HG03175 (cell line): ENCODE results near the gene RS1.

ENCODE experiments used
- ATAC-seq: cut with Tn5 transposase; IDR thresholded peaks from one replicate; pipeline ENCODE4 v1.9.1; 2021; ENCODE audit warnings: mild to moderate bottlenecking, moderate library complexity; ENCODE audit not compliant: unreplicated experiment

Gene RS1

DNA sequence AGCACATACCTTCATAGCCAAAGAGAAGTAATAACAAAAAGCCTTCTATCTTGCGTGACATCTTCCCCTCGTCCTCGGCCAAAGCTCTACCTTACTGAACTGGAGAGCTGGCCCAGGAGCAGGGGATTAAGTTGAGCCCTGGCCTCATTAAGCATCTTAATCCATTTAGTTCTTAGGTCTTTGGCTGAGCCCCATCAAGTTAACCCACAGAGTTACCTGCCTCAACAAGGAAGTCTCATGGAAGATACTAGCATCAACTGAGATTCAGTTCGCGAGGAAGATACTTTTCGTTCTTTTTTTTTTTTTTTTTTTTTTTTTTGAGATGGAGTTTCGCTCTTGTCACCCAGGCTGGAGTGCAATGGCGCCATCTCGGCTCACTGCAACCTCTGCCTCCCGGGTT lies at the start of gene RS1:
TSS of gene RS1 (minus strand) at position 101 of the 400 bp plus-strand sequence. CDS start at position 61, 40 bp downstream.
- ATAC-seq, result no peak

DNA sequence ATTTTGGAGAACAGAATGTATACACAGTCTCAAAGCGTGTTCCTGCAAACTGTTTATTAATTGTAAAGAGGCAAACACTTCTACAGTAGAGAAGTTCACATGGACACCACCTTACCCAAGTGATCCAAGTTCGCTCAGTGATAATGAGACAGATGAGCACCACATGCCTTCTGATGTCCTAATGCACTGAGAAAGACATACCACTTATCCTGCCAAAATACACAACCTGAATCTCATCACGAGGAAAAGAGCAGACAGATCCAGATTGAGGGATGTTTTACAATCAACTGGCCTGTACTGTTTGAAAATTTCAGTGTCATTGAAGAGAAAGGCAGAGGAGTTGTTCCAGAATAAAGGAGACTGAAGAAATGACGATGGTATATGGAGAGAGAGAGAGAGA lies 47.9 kb upstream of the RS1 start:
- no peak for ATAC-seq

DNA sequence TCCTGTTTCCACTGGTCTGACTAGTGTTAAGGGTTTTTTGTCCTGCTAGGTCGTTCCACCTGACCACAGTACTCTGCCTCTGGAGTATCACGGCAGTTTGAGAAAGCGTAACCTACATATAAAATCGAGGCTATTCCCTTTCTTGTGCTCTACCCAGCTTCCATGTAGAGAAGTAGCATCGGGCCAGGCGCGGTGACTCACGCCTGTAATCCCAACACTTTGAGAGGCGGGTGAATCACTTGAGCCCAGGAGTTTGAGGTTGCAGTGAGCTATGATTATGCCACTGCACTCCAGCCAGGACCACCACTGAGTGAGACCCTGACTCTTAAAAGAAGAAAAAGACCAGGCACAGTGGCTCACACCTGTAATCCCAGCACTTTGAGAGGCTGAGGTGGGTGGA lies 43.0 kb upstream of the RS1 start:
- ATAC-seq, result no peak

DNA sequence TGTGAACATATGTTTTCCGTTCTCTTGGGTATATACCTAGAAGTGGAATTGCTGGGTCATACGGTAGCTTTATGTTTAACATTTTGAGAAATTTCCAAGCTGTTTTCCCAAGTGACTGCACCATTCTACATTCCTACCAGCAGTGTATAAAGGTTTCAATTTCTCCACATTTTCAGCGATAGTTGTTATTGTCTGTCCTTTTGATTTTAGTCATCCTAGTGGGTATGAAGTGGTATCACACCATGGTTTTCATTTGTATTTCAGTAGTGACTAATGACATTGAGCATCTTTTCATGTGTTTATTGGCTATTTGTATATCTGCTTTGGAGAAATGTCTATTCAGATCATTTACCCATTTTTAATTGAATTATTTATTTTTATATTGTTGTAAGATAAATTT lies 37.9 kb upstream of the RS1 start:
- no peak for ATAC-seq

DNA sequence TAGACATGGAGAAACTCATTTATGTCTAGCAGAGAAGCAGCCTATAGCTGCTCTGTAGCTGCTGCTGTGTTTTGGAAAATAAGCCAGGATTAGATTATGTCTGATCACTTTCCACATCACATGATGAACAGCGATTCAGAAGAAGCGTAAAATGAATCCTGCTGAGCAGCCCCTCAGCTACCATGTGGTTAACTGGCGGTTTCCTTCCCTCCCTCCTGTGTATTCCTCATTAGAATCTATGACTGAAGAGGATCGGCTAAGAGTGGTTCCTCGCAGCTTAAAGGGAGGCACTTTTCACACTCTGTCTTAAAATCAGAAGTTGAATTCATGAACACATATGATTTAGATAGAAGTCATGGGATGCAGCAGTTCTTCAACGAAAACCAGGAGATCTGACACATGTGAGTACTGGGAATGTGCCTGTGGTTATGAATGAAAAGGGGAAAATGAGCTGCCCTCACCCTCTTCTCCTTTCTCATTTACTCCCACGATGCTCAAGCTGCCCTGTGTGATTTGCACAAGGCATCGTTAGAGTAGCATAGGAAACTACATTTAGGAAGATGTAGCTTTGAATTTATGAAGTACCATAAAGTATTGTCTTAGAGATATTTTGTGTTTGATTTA lies 35.6 kb upstream of the RS1 start, which contains the start of gene PPEF1:
TSS of gene PPEF1 (plus strand) at position 220 of the 624 bp plus-strand sequence. CDS start at position 356, 136 bp downstream.
- ATAC-seq, result no peak

DNA sequence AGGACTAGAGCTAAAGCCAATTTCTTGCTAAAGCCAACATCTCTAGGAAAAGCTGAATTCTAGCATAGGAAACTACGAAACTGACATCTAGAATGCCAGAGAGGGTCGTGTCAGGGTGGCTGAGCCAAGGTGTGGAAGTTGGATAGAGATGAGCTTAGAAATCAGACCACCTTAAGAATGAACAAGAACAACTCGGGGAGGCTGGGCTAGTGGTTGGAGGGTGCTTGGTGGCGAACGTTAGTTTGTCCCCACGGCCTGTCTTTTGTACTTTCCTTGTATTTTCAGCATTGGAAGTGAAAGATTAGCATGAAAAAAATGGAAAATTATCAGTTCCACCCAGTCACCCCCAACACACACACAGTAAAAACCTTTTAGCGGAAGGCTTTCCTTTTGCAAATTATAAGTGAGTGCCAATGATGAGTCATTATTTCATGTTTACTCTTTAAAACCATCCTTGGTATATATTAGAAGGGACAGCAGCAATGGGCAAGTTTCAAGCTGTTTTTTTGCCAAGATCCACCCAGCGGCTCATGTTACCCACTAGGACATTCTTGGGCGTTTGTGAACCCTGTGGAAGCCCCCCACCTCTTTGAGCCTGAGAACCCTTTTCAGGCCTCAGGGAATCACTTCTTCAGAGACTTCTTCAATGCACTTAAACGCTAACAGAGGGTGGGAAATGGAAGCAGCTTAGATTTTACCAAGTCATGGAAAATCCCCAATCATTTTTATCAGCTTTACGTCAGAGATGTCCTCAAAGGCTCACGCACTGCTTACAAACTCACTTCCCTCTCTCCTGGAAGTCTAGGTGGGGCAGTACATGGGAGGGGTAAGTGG lies 30.7 kb upstream of the RS1 start:
- no peak for ATAC-seq

DNA sequence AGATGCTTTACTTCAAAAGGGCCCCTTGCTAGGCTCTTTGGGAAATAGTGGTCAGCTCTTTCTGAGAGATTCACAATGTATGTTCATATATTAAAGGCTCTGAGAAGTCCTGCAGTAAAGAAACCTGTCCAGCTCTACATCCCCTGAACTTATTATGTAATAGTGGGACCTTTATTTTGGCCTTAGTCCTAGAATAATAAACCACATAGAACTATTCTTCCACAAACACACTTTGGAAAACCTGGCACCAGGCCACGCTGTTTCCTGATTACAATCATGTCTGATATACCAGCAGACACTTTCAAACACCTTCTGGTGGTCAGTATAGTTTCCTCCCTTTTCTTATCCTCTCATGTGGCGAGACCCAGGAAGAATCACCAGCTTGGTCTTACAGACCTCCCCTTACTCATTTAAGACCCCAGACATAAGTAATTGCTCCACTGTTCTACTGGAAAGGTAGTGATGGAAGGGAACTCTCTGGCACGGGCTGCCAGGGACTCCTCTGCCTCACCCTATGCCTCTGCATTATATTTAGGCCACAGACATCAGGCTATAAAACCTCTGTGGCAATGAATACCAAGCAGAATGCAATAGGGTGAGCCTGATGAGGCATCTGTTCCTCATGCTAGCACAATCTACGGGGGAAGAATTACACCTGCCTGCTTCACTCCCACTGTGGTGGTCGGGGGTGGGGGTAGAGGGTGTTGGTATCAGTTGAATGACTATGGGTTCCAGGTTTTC lies 29.9 kb upstream of the RS1 start:
- ATAC-seq, result no peak

DNA sequence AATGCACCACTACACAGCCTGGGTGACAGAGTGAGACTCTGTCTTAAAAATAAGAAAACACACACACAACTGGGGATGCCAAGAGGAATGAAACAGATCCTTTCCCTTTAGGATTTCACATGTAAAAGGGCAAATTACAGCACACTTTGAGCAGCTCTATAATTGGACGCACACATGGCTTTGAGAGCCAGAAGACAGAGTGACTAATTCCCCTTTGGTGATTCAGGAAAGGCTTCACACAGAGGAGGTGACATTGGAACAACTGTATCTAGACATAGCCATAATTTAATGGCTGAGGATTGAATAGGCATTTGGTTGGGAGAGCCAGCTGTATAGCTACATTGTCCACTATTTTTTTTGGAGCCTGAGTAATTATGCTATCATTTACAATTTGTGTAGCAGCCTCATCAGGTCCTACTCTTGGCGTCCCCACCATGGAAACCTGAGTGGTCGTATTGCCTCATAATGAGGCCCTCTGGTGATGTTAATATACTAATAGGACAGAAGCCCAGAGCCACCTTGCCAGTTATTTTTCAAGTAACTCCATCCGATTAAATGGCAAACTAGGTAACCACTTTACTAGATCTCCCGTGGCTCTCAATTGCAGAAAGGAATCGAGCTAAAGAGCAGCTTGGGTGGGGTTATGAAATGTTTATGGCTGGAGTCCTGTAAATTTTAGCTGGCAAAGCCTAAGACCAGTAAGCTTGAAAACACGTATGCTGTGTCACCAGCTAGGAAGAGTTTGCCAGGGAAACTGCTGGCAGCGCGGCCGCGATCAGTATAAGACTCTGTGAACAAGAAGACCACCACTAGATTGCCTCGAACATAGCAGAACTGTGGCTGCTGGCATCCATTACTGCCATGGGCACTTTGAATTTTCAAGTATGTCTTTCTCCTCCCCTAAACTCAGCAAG lies 27.1 kb upstream of the RS1 start:
- ATAC-seq, result no peak

DNA sequence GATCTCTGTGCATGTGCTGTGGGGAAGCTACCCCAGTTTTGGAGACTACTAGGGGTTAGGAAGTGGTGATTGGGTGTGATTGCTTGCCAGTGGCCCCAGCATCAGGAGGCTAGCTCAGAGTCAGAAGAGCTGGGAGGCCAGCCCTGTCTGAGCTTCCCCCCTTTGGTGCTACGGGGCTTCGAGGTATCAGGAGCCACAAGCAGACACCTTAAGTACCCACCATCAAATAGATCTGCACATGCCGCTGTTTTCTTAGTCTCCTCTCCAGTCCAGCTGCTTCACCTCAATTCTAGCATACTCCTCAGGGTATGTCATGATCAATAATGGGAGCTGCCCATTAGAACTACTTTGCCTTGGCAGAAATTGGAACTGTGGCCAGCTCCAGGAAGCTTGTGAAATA lies 24.7 kb upstream of the RS1 start:
- no peak for ATAC-seq

DNA sequence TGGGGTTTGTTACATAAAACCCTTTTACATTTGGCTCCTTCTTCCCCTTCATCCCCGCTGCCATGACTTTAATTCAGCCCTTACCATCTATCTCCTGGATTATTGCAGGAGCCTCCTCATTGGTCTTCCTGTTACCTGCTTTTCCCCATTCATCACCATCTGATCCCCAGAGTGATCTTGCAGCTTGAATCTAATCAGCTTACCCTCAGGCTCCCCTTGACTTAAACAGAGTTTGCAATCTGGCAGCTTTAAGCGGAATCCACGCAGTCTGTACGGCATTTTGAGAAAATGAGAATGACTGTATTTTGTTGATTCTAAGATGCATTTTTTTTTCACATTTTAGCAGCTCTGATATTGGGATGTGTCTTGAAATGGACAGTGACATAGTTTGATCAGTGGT lies 20.6 kb upstream of the RS1 start:
- ATAC-seq, result no peak

DNA sequence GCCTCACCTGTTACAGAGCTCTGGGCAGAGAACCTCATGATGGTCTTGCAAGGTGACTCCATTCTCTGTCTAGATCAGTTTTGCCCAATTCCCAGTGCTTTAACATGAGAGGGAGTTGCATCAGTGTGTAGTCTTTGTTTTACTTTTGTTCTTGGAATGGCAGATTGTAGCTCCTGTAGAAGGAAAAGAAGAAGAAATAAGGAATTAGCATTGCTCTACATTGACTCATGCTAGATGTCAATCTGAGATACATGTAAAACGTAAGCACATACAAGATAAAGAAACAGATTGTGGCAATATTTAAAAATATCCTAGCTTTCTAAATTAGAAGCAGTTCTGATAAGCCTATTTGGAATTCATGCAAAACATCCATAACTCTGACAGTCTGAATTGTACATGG lies 19.5 kb upstream of the RS1 start:
- no peak for ATAC-seq

DNA sequence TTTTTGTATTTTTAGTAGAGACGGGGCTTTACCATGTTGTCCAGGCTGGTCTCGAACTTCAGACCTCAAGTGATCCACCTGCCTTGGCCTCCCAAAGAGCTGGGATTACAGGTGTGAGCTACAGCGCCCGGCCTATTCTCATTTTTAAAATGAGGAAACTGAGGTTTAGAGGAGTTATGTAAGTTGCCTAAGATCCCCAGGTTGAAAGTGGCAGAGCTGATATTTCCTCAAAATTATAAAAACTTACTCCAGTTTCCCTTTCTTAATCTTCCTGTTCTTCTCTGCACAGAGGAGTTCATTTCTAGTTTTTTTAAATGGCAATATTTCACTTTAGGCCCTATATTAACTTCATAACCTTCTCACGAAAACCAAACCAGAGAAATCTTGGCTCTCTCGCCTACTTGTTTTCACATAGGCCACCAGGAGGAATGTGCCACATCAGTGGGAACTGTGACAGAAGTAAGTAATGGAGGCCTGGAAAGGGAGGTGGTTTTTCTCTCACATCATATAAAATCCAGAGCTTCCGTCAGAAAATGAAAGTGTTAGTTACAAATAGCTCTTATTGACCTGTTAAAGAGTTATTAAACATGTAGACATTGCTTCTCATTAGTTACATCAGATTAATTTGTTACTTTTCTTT lies 16.1 kb upstream of the RS1 start:
- no peak for ATAC-seq

DNA sequence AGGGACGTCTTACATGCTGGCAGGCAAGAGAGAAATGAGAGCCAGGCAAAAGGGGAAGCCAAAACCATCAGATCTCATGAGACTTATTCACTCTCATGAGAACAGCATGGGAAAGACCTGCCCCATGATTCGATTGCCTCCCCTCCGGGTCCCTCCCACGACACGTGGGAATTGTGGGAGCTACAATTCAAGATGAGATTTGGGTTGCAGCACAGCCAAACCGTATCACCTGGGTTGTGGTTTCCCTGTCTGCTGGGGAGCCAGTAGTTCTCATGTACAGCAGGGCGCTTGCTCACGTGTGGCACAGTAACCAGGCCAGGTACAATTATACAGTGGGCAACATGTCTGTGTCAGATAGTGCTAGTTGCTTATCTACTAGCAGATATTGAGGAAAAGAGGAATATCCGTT lies 11.1 kb upstream of the RS1 start:
- no peak for ATAC-seq

DNA sequence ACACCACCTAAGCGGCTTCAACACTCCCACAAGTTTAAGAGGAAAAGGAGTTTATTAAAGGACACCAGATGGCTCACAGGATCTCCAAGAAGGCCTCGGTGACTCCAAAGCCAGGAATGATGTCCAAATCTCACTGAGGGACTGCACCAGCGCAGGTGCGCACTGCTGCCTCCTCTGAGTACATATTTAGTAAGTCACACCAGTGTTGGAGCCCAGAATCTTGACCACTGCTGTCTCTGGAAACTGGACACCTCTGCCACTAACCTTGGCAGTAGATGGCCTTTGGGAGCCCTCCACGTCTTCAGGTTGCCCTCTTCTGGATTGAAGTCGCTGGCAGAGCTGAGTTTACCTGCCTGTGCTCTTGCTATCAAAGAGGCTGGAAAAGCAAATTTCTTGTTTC lies 10.1 kb upstream of the RS1 start:
- ATAC-seq, result no peak

DNA sequence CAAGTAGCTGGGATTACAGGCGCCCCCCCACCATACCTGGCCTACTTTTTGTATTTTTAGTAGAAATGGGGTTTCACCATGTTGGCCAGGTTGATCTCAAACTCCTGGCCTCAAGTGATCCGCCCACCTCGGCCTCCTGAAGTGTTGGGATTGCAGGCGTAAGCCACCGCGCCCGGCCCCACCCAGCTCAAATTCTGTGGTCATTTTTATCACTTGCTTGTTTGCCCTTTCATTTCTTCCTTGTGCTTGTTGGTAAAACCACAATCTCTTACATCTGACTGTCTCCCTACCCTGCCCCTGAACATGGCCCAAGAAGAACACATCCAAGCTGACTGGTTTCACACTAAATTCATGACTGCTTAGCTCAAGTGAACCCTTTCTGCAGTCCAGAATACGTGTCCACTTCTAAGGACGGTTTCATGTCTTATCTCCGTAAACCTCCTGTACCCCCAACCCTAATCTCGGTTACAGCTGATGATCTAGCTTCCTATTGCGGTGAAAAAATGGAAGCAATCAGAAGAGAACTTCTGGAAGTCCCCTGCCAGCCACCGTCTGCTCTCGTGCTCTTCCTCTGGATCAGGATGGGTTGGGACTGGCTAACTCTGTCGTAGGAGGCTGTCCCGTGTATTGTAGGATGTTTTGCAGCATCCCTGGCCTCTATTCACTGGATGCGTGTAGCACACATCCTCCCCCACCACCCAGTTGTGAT lies 5.4 kb upstream of the RS1 start:
- no peak for ATAC-seq

DNA sequence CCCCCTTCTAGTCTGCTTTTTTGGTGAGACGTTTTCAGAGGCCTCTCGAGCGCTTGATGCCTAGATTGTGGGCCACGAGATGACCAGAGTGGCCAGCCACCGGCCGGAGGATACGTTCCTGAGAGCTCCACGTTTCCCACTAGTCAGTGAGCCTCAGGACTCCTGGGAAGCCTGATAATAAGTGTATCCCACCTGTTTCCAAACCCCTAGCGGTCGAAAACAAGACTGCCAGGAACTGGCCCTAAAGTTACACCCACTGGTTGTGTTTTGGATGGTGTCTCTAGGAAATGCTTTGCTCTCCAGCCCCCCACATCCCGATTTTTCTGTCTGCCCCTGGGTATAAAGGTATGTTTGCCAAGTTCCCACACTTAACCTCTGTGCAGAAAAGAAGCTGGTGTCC lies 4.6 kb upstream of the RS1 start:
- ATAC-seq, result no peak

DNA sequence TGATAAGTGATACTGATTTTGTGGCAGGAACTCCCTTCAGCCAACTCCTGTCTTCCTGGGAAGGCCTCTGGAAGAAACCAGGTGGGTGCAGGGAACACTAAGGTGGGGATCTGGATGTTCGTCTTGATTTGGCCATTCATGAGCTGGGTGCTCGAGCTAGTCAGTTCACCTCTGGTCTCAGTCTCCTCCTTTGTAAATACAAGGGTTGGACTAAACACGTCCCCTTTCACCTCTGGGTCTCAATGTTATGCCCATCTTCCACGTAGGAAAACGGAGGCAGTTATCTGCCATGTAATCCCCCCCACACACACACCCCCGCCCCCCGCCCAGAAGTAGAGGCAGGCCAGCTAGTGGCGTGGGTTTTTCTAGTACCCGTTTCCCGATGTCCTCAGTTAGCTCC lies 4.1 kb upstream of the RS1 start:
- no peak for ATAC-seq

DNA sequence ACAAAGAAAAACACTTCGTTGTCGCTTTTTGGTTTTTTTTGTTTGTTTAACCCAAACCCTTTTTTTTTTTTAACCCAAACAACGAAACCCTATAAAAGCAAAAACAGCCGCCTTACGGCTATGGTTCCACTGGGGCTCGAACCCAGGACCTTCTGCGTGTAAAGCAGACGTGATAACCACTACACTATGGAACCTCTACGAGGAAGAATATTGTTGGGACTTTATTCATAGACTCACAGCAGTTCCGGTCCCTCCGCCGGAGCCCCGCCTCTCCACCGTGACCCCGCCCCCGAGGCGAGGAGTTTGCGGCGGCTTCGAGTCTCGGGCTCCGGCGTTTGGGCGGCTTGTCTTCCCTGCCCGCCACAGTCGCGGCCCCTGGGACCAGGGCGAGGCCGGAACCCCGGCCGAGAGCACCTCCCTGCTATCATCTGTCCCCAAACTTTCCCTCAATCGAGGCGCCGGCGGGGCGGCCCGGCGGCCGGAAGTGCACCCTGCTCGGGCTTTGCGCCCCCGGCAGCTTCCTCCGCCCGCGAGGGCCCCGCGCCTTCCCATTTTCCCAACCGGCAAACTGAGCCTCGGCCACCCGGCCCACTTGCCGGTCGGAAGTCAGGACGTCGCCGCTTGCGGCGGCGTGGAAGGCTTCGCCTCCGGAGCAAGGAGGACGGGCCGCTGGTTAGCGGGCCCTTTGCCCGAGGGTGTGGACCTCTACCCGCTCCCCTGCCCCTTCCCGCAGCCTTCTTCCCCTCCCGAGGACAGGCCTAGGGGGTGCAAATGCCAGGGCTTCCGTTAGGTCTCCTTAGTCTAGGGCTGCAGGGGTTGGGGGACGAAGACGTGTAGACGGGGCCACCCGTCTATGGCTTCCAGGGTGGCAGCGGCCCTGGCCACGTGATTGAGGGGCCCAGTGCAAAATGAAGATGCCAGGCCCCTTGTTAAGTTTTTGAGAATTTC lies 3.2 kb upstream of the RS1 start:
- peak; percentile 82 for ATAC-seq

DNA sequence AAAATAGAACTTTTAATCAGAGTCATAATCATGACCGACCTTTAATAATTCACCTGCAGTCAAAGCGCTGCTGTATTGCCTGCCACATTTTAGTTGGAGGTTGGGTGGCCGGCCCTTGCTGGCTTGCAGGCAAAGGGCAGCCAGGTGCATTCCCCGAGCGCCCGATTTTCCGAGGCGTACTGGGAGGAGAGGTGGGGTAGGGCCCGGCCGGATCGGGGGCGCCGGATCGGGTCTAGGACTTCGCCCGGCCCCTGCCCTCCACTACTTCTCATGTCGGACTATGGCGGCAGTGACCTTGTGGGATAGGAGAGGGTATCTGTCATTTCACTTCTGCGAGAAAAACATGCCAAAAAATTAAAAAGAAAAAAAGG lies 2.5 kb upstream of the RS1 start:
- peak; percentile 43 for ATAC-seq
